Nephron progenitor cell (in vitro differentiated cells): ENCODE measurements around the gene KDM4F.
A peak's percentile ranks its signal among the peaks of the same experiment; 100 is the strongest.

Source experiments
- DNase-seq: peaks from one replicate; pipeline ENCODE4 v3.0.0; 2021
- H3K27ac Mint-ChIP-seq: 2 replicates; pipeline ENCODE4 v1.8.0; 2021; ENCODE audit warnings: mild to moderate bottlenecking, moderate library complexity, mixed read lengths
- H3K27me3 Mint-ChIP-seq: 2 replicates; pipeline ENCODE4 v1.8.0; 2021; ENCODE audit warnings: mild to moderate bottlenecking, low read depth, mixed read lengths; ENCODE audit not compliant: poor library complexity
- H3K36me3 Mint-ChIP-seq: 2 replicates; pipeline ENCODE4 v1.8.0; 2021; ENCODE audit warnings: low read depth, mixed read lengths
- H3K4me1 Mint-ChIP-seq: 2 replicates; pipeline ENCODE4 v1.8.0; 2021; ENCODE audit warnings: mixed read lengths
- H3K4me3 Mint-ChIP-seq: 2 replicates; pipeline ENCODE4 v1.8.0; 2021; ENCODE audit warnings: mild to moderate bottlenecking, moderate library complexity, mixed read lengths
- H3K9me3 Mint-ChIP-seq: 2 replicates; pipeline ENCODE4 v1.8.0; 2021; ENCODE audit warnings: mild to moderate bottlenecking, moderate library complexity, mixed read lengths
- TF ChIP-seq, protein P1 (sequence below): fragments of 200-600 bp; sonication (generic); IDR thresholded peaks from 2 replicates; pipeline ENCODE4 v1.5.0; 2021; ENCODE audit warnings: antibody characterized with exemption

KDM4F gene

DNA sequence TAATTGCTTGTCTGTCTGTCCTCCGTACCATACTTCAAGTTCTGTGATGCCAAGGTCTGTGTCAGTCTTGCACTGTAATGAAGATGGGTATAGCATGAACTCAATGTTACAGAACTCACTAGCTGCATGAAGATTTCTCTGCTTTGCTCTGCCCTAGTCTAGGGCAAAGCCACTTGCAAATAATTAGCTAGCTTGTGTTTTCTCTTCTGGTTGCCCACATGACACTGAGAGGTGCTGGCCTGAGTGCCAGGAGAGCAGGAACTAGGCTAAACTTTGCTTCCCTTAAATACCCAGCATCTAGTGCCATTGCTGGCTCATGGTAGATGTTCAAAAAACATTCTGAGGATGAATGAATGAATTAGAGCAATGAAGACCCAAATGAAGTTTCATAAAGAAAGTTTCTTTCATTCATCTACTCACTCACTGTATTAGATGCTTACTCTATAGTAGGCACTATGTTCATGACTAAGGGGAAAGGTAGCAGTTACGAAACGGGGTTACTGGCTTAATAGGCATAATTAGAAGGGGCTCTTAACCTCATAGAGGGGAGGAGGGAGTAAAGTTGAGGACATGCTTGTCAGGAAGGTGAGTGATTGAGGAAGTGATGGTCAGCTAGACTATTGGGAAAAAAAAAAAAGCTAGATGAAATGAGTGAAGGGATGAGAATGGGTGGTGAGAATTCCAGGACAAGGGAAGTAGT lies 36.0 kb downstream of the KDM4F start:
- TF ChIP-seq, protein P1, sequence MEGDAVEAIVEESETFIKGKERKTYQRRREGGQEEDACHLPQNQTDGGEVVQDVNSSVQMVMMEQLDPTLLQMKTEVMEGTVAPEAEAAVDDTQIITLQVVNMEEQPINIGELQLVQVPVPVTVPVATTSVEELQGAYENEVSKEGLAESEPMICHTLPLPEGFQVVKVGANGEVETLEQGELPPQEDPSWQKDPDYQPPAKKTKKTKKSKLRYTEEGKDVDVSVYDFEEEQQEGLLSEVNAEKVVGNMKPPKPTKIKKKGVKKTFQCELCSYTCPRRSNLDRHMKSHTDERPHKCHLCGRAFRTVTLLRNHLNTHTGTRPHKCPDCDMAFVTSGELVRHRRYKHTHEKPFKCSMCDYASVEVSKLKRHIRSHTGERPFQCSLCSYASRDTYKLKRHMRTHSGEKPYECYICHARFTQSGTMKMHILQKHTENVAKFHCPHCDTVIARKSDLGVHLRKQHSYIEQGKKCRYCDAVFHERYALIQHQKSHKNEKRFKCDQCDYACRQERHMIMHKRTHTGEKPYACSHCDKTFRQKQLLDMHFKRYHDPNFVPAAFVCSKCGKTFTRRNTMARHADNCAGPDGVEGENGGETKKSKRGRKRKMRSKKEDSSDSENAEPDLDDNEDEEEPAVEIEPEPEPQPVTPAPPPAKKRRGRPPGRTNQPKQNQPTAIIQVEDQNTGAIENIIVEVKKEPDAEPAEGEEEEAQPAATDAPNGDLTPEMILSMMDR = no peak
- Mint-ChIP-seq H3K4me1 (peaks cover 53% of the 10 kb centered on the region), H3K27me3 (peaks cover 8% of the 10 kb centered on the region), H3K9me3 (no peaks in the 10 kb centered on the region), H3K27ac (no peak overlapping the region), H3K4me3 (peak overlapping the region; percentile 5), H3K36me3 (no peaks in the 10 kb centered on the region)
- no peak for DNase-seq

DNA sequence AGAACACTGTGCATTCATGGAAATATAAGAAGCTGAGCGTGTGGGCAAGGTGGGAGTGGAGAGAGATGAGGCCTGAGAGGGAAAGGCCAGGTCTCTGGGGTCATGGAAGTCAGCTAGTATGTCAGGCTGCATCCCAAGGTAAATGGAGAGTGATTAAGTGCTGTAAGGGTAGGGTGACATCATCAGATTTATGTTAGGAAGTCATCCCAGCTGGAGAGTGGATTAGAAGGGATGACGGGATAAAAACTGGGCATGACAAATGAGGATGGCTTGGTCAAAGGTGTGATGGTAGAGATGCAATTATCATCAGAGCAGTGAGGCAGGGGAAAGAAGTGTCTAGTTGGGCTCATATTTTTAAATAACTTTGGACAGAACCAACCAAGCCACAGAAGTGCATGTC lies 36.9 kb downstream of the KDM4F start:
- no peak overlapping the region for H3K4me3 Mint-ChIP-seq
- H3K9me3 Mint-ChIP-seq = no peaks in the 10 kb centered on the region
- H3K4me1 Mint-ChIP-seq = peaks cover 61% of the 10 kb centered on the region
- H3K27me3 Mint-ChIP-seq = peaks cover 16% of the 10 kb centered on the region
- H3K36me3 Mint-ChIP-seq = no peaks in the 10 kb centered on the region
- no peak for DNase-seq
- TF ChIP-seq, protein P1 = no peak
- H3K27ac Mint-ChIP-seq = peak overlapping the region; percentile 93

DNA sequence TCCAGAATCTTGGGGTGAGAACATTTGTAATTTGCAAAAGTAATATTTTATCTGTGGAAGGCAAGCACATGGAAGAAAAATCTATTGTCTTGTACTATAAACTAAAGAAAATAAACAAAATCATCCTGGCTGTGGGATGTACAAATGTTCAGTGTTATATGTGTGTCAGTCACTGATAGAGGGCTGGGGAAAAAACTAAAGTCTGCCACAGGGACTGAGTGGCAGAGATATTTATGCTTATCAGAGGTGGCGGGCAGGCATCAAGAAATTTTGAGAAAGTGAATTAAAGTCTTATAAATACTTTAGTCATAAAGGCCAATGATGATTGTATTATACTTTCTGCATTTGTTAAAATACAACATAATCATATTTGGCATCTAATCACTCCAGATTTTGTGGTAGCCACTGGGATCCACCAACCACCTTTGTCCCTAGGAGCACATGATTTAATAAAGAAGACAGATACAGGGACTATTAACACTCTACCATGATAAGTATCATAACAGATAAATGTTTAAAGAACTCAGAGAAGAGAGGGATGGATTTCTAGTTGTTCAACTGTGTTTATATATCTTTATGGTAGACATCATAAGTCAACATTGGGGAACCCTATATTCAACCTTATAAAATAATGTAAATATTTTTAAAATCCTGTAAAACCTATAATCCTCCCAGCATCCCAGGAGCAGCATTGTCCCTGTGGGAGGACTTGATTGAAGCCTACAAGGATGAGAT lies 37.8 kb downstream of the KDM4F start:
- Mint-ChIP-seq H3K4me1 (peaks cover 61% of the 10 kb centered on the region), H3K4me3 (no peak overlapping the region), H3K27me3 (peaks cover 24% of the 10 kb centered on the region), H3K27ac (no peak overlapping the region), H3K9me3 (no peaks in the 10 kb centered on the region), H3K36me3 (no peaks in the 10 kb centered on the region)
- no peak for DNase-seq
- TF ChIP-seq, protein P1 = no peak

DNA sequence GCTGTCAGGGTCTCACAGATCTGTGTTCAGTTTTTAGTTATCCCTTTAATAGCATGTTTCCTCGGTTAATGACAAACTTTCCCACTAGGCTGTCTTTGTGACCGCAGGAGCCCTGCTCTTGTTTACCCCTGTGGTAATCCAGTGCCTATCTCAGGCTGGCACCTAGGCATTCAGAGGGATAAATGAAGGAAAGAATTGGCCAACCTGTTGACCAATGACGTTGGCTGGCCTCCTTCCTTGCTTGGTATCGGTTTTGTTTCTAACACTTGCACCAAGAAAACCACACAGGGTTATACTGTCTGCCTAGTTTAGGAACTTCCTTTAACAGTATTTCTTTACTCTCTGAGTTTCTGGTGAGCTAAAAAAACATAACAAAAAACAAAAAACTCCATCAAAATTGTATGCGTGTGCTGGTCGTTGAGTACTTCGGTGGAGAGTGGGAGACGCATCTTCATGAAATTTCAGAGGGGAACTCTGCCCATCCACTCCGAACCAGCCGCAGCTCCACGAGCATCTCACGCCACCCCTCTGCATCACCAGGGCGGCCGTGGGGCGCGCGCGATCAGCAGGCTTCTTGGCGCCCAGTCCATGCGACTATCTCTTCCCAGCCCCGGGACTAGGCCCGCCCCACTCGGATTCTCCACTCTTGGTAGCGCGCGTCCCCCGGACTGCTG lies 39.9 kb downstream of the KDM4F start:
- no peak overlapping the region for H3K27ac Mint-ChIP-seq
- peak overlapping the region; percentile 82 for H3K4me3 Mint-ChIP-seq
- peaks cover 79% of the 10 kb centered on the region for H3K4me1 Mint-ChIP-seq
- DNase-seq = no peak
- peaks cover 37% of the 10 kb centered on the region for H3K27me3 Mint-ChIP-seq
- TF ChIP-seq, protein P1 = no peak
- H3K36me3 Mint-ChIP-seq = no peaks in the 10 kb centered on the region
- no peaks in the 10 kb centered on the region for H3K9me3 Mint-ChIP-seq

DNA sequence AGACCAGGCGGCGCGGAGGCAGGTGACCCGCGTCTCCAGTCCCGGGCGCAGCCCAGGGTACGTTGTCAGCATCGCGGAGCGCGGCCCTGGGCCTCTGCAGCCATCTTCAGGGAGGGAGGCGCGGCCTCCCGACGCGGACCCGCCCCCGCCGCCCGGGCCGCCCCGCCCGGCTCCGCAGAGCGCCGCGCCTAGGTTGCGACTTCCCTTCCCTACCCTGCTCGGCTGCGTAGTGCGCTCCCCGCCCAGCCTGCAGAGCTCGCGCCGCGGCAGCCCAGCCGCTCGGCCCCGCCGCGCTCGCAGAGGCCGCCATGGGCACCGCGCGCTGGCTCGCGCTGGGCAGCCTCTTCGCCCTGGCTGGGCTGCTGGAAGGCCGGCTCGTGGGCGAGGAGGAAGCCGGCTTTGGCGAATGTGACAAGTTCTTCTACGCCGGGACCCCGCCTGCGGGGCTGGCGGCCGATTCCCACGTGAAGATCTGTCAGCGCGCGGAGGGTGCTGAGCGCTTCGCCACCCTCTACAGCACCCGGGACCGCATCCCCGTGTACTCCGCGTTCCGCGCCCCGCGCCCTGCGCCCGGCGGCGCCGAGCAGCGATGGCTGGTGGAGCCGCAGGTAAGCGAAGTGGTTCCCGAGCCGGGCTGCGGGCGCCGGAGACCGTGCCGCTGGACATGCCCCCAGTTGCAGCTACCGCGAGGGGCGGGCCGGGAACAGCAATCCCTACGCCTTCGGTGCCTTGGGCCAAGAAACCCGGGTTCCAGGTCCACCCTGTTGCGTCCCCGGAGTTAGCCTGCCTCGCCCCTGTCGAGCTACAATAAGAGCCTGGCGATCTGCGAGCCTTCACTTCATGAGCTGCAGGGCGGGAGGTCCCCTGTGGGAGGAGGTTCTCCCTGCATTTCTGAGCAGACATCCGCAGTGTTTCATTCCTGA lies 40.7 kb downstream of the KDM4F start, which contains the start of gene ENDOD1:
TSS of gene ENDOD1 (plus strand) at position 227 of the 923 bp plus-strand sequence. CDS start at position 309, 82 bp downstream.
- DNase-seq = peak; percentile 86
- Mint-ChIP-seq H3K27me3 (peaks cover 37% of the 10 kb centered on the region), H3K36me3 (no peaks in the 10 kb centered on the region), H3K4me3 (peak within 1 kb of the TSS; percentile 89), H3K27ac (no peak within 1 kb of the TSS), H3K9me3 (no peaks in the 10 kb centered on the region), H3K4me1 (peaks cover 77% of the 10 kb centered on the region)
- TF ChIP-seq, protein P1 = no peak
